ENCODE measurements around the gene TSHR. TPM values are rescaled to one million over a fixed set of nuclear protein-coding genes. Genes with fewer than 3 reads are reported as not detected.

The TSHR gene
- total RNA-seq, 1 donor from 2014 or later = not detected

GRCh38 chr14:80988192-80988591 is 32.8 kb downstream of the TSHR start:
- no peak overlapping the region for H3K4me3 Mint-ChIP-seq
- H3K27me3 Mint-ChIP-seq (ENCODE audit: insufficient read depth, low read depth) = no peaks in the 10 kb centered on the region
- DNase-seq (ENCODE audit: low spot score) = no peak
- no peaks in the 10 kb centered on the region for H3K9me3 ChIP-seq (ENCODE audit: low read depth)
- no peak overlapping the region for H3K4me2 ChIP-seq
- no peak overlapping the region for H3K9ac ChIP-seq
- H3K27ac Mint-ChIP-seq = no peak overlapping the region
- no peak overlapping the region for H3K4me3 ChIP-seq
- no peaks in the 10 kb centered on the region for H3K4me1 Mint-ChIP-seq
- no peaks in the 10 kb centered on the region for H3K79me2 ChIP-seq (ENCODE audit: low read depth)
- peaks cover 6% of the 10 kb centered on the region for H3K27me3 ChIP-seq
- H3K4me1 ChIP-seq = no peaks in the 10 kb centered on the region
- H3K9me3 Mint-ChIP-seq = no peaks in the 10 kb centered on the region
- H2AFZ ChIP-seq (replicated peaks) = no peak overlapping the region
- H3K36me3 Mint-ChIP-seq = no peaks in the 10 kb centered on the region
- H3F3A ChIP-seq (ENCODE audit: low read depth) = no peaks in the 10 kb centered on the region
- no peak overlapping the region for H3K27ac ChIP-seq
- no peaks in the 10 kb centered on the region for H4K20me1 ChIP-seq (ENCODE audit: low read depth)
- TF ChIP-seq CTCF (IDR thresholded peaks at IDR 0.05) = no peak
- TF ChIP-seq EZH2 (IDR thresholded peaks at IDR 0.05) = no peak
- no peak for TF ChIP-seq EZH2phosphoT487 (IDR thresholded peaks at IDR 0.05)
- H3K36me3 ChIP-seq = no peaks in the 10 kb centered on the region

GRCh38 chr14:80988735-80989429 is 33.5 kb downstream of the TSHR start:
- Histone ChIP-seq H2AFZ (replicated peaks) (no peak overlapping the region), H3K4me1 (no peaks in the 10 kb centered on the region), H3K4me2 (no peak overlapping the region), H3K27me3 (peaks cover 6% of the 10 kb centered on the region), H4K20me1 (ENCODE audit: low read depth) (no peaks in the 10 kb centered on the region), H3F3A (ENCODE audit: low read depth) (no peaks in the 10 kb centered on the region), H3K79me2 (ENCODE audit: low read depth) (no peaks in the 10 kb centered on the region), H3K36me3 (no peaks in the 10 kb centered on the region), H3K4me3 (no peak overlapping the region), H3K27ac (no peak overlapping the region), H3K9me3 (ENCODE audit: low read depth) (no peaks in the 10 kb centered on the region), H3K9ac (no peak overlapping the region)
- Mint-ChIP-seq H3K36me3 (no peaks in the 10 kb centered on the region), H3K9me3 (no peaks in the 10 kb centered on the region), H3K4me3 (no peak overlapping the region), H3K27me3 (ENCODE audit: insufficient read depth, low read depth) (no peaks in the 10 kb centered on the region), H3K27ac (no peak overlapping the region), H3K4me1 (no peaks in the 10 kb centered on the region)
- TF ChIP-seq EZH2phosphoT487 (IDR thresholded peaks at IDR 0.05) (no peak), EZH2 (IDR thresholded peaks at IDR 0.05) (no peak), CTCF (IDR thresholded peaks at IDR 0.05) (no peak)
- no peak for DNase-seq (ENCODE audit: low spot score)

- Histone ChIP-seq H3K27me3 (peaks cover 13% of the 10 kb centered on the region), H2AFZ (replicated peaks) (no peak overlapping the region), H3K9me3 (ENCODE audit: low read depth) (no peaks in the 10 kb centered on the region), H3F3A (ENCODE audit: low read depth) (no peaks in the 10 kb centered on the region), H3K79me2 (ENCODE audit: low read depth) (no peaks in the 10 kb centered on the region), H3K36me3 (no peaks in the 10 kb centered on the region), H3K9ac (no peak overlapping the region), H3K4me1 (no peaks in the 10 kb centered on the region), H3K4me2 (no peak overlapping the region), H3K4me3 (no peak overlapping the region), H4K20me1 (ENCODE audit: low read depth) (no peaks in the 10 kb centered on the region), H3K27ac (no peak overlapping the region)
- no peak for DNase-seq (ENCODE audit: low spot score)
- H3K4me3 Mint-ChIP-seq = no peak overlapping the region
- no peaks in the 10 kb centered on the region for H3K9me3 Mint-ChIP-seq
- H3K36me3 Mint-ChIP-seq = no peaks in the 10 kb centered on the region
- TF ChIP-seq EZH2 (IDR thresholded peaks at IDR 0.05) = no peak
- no peak for TF ChIP-seq EZH2phosphoT487 (IDR thresholded peaks at IDR 0.05)
- no peak for TF ChIP-seq CTCF (IDR thresholded peaks at IDR 0.05)
- H3K4me1 Mint-ChIP-seq = no peaks in the 10 kb centered on the region
- H3K27me3 Mint-ChIP-seq (ENCODE audit: insufficient read depth, low read depth) = no peaks in the 10 kb centered on the region
- H3K27ac Mint-ChIP-seq = no peak overlapping the region
Observed at GRCh38 chr14:80992580-80992979, 37.2 kb downstream of the TSHR start.
